ENCODE data around the gene POR.
"Not testable (repeated sequence)": the region's sequence is repeated elsewhere in the genome, so short reads cannot be mapped to it uniquely, and the experiment has no call there.

- TF ChIP-seq CTCF (conservative IDR thresholded peaks at IDR 0.05; ENCODE audit: low read length); EZH2phosphoT487 (IDR thresholded peaks at IDR 0.05; ENCODE audit: borderline replicate concordance): not testable (repeated sequence)
Observed at GRCh38 chr7:76005004-76005403, 90.0 kb downstream of the POR start.

Data from Loucy (cell line).